Measurements from ENCODE around the gene LGR4. TPM values are rescaled to one million over a fixed set of nuclear protein-coding genes. Genes with fewer than 3 reads are reported as not detected.
A peak's percentile ranks its signal among the peaks of the same experiment; 100 is the strongest.

Gene LGR4
- total and polyA plus RNA-seq, 9 of the 15 experiments (the other 6 are each of a cell fraction or from before 2014, with no cell fraction given): 0.94 to 10.1 (median 5.8) TPM

- TF ChIP-seq RBBP5 (IDR thresholded peaks at IDR 0.05; ENCODE audit: borderline replicate concordance, insufficient read depth, low read length, poor library complexity, severe bottlenecking): peak; percentile 95
- no peak for TF ChIP-seq ZNF695 (CRISPR knock-in tag; IDR thresholded peaks at IDR 0.05)
- no peak for TF ChIP-seq CEBPB (tag; IDR thresholded peaks at IDR 0.05)
- no peak for TF ChIP-seq ZNF699 (CRISPR knock-in tag; IDR thresholded peaks at IDR 0.05; ENCODE audit: insufficient replicate concordance)
- TF ChIP-seq RB1 (IDR thresholded peaks at IDR 0.05; ENCODE audit: low read depth): peak; percentile 78
- TF ChIP-seq, protein P1, sequence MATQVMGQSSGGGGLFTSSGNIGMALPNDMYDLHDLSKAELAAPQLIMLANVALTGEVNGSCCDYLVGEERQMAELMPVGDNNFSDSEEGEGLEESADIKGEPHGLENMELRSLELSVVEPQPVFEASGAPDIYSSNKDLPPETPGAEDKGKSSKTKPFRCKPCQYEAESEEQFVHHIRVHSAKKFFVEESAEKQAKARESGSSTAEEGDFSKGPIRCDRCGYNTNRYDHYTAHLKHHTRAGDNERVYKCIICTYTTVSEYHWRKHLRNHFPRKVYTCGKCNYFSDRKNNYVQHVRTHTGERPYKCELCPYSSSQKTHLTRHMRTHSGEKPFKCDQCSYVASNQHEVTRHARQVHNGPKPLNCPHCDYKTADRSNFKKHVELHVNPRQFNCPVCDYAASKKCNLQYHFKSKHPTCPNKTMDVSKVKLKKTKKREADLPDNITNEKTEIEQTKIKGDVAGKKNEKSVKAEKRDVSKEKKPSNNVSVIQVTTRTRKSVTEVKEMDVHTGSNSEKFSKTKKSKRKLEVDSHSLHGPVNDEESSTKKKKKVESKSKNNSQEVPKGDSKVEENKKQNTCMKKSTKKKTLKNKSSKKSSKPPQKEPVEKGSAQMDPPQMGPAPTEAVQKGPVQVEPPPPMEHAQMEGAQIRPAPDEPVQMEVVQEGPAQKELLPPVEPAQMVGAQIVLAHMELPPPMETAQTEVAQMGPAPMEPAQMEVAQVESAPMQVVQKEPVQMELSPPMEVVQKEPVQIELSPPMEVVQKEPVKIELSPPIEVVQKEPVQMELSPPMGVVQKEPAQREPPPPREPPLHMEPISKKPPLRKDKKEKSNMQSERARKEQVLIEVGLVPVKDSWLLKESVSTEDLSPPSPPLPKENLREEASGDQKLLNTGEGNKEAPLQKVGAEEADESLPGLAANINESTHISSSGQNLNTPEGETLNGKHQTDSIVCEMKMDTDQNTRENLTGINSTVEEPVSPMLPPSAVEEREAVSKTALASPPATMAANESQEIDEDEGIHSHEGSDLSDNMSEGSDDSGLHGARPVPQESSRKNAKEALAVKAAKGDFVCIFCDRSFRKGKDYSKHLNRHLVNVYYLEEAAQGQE (IDR thresholded peaks at IDR 0.05; ENCODE audit: borderline replicate concordance): peak; percentile 57
- TF ChIP-seq, protein P1 (CRISPR knock-in tag; IDR thresholded peaks at IDR 0.05; ENCODE audit: low read depth): 0 out of 2 replicates have a peak, but pooled peaks have one; percentile 25
- no peak for TF ChIP-seq CBX8 (IDR thresholded peaks at IDR 0.05; ENCODE audit: borderline replicate concordance, extremely low read depth, low read depth, low read length, poor library complexity, severe bottlenecking)
- peak; percentile 70 for TF ChIP-seq RBM25 (IDR thresholded peaks at IDR 0.05; ENCODE audit: low read depth, low read length, severe bottlenecking)
- TF ChIP-seq GATAD2A (IDR thresholded peaks at IDR 0.05): no peak
- TF ChIP-seq NFYB (IDR thresholded peaks at IDR 0.05; ENCODE audit: extremely low read depth, insufficient read length): no peak
- TF ChIP-seq RBM15 (IDR thresholded peaks at IDR 0.05; ENCODE audit: insufficient read depth, low read length): no peak
- peak; percentile 80 for TF ChIP-seq ZNF143 (CRISPR knock-in tag; IDR thresholded peaks at IDR 0.05)
- TF ChIP-seq ZNF12 (CRISPR knock-in tag; IDR thresholded peaks at IDR 0.05): no peak
- no peak for TF ChIP-seq ZNF282 (CRISPR knock-in tag; IDR thresholded peaks at IDR 0.05)
- TF ChIP-seq E2F3 (CRISPR knock-in tag; IDR thresholded peaks at IDR 0.05): peak; percentile 43; the same call in 1 of the 2 replicates
- TF ChIP-seq, protein P2, sequence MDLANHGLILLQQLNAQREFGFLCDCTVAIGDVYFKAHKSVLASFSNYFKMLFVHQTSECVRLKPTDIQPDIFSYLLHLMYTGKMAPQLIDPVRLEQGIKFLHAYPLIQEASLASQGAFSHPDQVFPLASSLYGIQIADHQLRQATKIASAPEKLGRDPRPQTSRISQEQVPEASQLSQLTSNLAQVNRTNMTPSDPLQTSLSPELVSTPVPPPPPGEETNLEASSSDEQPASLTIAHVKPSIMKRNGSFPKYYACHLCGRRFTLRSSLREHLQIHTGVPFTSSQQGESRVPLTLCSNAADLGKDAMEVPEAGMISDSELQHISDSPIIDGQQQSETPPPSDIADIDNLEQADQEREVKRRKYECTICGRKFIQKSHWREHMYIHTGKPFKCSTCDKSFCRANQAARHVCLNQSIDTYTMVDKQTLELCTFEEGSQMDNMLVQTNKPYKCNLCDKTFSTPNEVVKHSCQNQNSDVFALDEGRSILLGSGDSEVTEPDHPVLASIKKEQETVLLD (IDR thresholded peaks at IDR 0.05): no peak
- TF ChIP-seq ZNF77 (CRISPR knock-in tag; IDR thresholded peaks at IDR 0.05): no peak
- peak; percentile 76 for TF ChIP-seq KDM5B (IDR thresholded peaks at IDR 0.05; ENCODE audit: insufficient replicate concordance, low read depth, low read length)
Measured at GRCh38 chr11:27362749-27363575, 109.6 kb downstream of the LGR4 start, which contains the start of gene CCDC34 (continued).
